GM23338 (cell line): ENCODE data around the gene VAT1.

Source experiments
- CREB1 ChIP-seq: fragments of 250-450 bp; sonication (Bioruptor Pico); IDR thresholded peaks from 2 replicates; pipeline ENCODE4 v1.5.0; 2020; ENCODE audit warnings: low read depth, mild to moderate bottlenecking, moderate library complexity
- CTCF ChIP-seq, 2 experiments: fragments of 200-600 bp in 1 of 2; sonication (generic) in 1 of 2; conservative IDR thresholded peaks; 2 replicates each; pipeline versions ENCODE4 v1.5.1 to v1.6.1; 2016 to 2017; ENCODE audit warnings: antibody characterized with exemption in 2 of 2, low read depth in 2 of 2, mild to moderate bottlenecking in 2 of 2, moderate library complexity in 1 of 2
- EZH2 ChIP-seq: fragments of 200-600 bp; sonication (generic); IDR thresholded peaks from one replicate; pipeline ENCODE4 v1.8.0; 2017; ENCODE audit warnings: antibody characterized with exemption, mild to moderate bottlenecking, low read depth; ENCODE audit not compliant: unreplicated experiment
- EZH2phosphoT487 ChIP-seq: fragments of 200-600 bp; sonication (generic); IDR thresholded peaks from one replicate; pipeline ENCODE4 v1.8.1; 2018; ENCODE audit warnings: antibody characterized with exemption; ENCODE audit not compliant: unreplicated experiment
- JUNB ChIP-seq: IDR thresholded peaks from one replicate; pipeline ENCODE4 v1.6.1; 2016; ENCODE audit warnings: antibody characterized with exemption; ENCODE audit not compliant: unreplicated experiment
- POLR2AphosphoS5 ChIP-seq: IDR thresholded peaks from 2 replicates; pipeline ENCODE4 v1.6.1; 2016; ENCODE audit warnings: antibody characterized with exemption, low read depth
- REST ChIP-seq: IDR thresholded peaks from one replicate; pipeline ENCODE4 v1.6.1; 2018; ENCODE audit warnings: antibody characterized with exemption; ENCODE audit not compliant: unreplicated experiment
- STAT1 ChIP-seq: IDR thresholded peaks from one replicate; pipeline ENCODE4 v1.6.1; 2016; ENCODE audit warnings: antibody characterized with exemption; ENCODE audit not compliant: unreplicated experiment
- ZNF331 ChIP-seq: fragments of 250-450 bp; sonication (Bioruptor Pico); IDR thresholded peaks from 2 replicates; pipeline ENCODE4 v1.5.0; 2020; ENCODE audit warnings: low read depth, mild to moderate bottlenecking, moderate library complexity

GRCh38 chr17:43020789-43021740 is 1.1 kb downstream of the VAT1 start:
- TF ChIP-seq CREB1 = no peak
- no peak for TF ChIP-seq CTCF (conservative IDR thresholded peaks at IDR 0.05; ENCODE audit: low read depth in 2 of 2)
- 0 out of 2 replicates have a peak, but pooled peaks have one; percentile 30 for TF ChIP-seq POLR2AphosphoS5
- no peak for TF ChIP-seq EZH2
- no peak for TF ChIP-seq ZNF331
- no peak for TF ChIP-seq STAT1
- no peak for TF ChIP-seq JUNB
- no peak for TF ChIP-seq EZH2phosphoT487
- no peak for TF ChIP-seq REST
